ENCODE results near the gene RAN. TPM values are rescaled to one million over a fixed set of nuclear protein-coding genes. Genes with fewer than 3 reads are reported as not detected.

The RAN gene
- total and polyA plus RNA-seq, 9 of the 15 experiments (the other 6 are each of a cell fraction or from before 2014, with no cell fraction given), result 1,687 to 3,820 (median 2,300) TPM

DNA sequence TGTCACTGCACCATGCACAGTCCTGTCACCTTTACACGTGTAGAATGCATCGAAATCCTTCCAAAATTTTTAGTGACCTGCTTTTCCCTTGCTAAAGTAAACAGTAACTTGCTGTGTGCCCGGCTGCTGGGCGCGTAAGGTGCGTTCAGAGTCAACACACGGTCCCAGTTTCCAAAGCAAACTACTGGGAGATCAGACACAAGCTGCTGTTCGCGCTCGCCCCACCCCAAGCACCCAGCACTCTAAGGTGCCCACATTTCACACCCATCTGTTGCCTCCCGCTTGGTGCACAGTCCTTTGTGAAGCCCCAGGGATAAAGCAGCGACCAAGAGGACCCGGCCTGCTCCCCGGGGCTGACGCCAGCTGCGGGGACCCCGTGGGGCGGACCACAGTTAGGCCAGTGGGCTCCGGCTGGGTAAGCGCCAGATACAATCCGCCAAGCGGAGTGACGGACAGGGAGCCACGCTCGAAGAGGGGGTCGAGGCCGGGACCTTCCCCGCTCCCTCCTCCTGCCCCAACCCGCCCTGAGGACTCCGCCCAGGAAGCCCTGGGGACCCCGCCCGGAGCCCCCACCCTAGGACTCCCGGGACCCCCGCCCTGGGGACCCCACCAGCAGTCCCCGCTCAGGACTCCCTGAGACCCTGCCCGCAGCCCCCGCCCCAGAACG, 33.4 kb upstream of the RAN start (continued):
- TF ChIP-seq, protein P1, sequence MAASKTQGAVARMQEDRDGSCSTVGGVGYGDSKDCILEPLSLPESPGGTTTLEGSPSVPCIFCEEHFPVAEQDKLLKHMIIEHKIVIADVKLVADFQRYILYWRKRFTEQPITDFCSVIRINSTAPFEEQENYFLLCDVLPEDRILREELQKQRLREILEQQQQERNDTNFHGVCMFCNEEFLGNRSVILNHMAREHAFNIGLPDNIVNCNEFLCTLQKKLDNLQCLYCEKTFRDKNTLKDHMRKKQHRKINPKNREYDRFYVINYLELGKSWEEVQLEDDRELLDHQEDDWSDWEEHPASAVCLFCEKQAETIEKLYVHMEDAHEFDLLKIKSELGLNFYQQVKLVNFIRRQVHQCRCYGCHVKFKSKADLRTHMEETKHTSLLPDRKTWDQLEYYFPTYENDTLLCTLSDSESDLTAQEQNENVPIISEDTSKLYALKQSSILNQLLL (CRISPR knock-in tag; IDR thresholded peaks at IDR 0.05; ENCODE audit: borderline replicate concordance), result no peak
- TF ChIP-seq ZNF23 (CRISPR knock-in tag; IDR thresholded peaks at IDR 0.05) (no peak), SOX6 (IDR thresholded peaks at IDR 0.05) (no peak), PRPF4 (IDR thresholded peaks at IDR 0.05; ENCODE audit: insufficient read depth, low read depth, low read length, poor library complexity, severe bottlenecking) (no peak), CXXC5 (CRISPR knock-in tag; IDR thresholded peaks at IDR 0.05) (no peak), SMARCE1 (IDR thresholded peaks at IDR 0.05) (no peak), ZNF695 (CRISPR knock-in tag; IDR thresholded peaks at IDR 0.05) (no peak), PRMT5 (CRISPR knock-in tag; IDR thresholded peaks at IDR 0.05) (no peak), CEBPG (CRISPR knock-in tag; IDR thresholded peaks at IDR 0.05) (no peak), CEBPG (tag; conservative IDR thresholded peaks at IDR 0.05 in 1 of 2, IDR thresholded peaks at IDR 0.05 in 1 of 2) (no peak), ZNF263 (CRISPR knock-in tag; IDR thresholded peaks at IDR 0.05; ENCODE audit: borderline replicate concordance) (no peak), ARID2 (IDR thresholded peaks at IDR 0.05) (no peak), CHD4 (IDR thresholded peaks at IDR 0.05; ENCODE audit: insufficient read depth, insufficient replicate concordance, low read depth, low read length, poor library complexity, severe bottlenecking) (no peak), SMAD4 (CRISPR knock-in tag; conservative IDR thresholded peaks at IDR 0.05) (no peak), GABPB1 (CRISPR knock-in tag; IDR thresholded peaks at IDR 0.05) (no peak), NFATC3 (IDR thresholded peaks at IDR 0.05) (no peak), ZNF175 (CRISPR knock-in tag; IDR thresholded peaks at IDR 0.05; ENCODE audit: low read depth) (no peak), ZFP30 (CRISPR knock-in tag; IDR thresholded peaks at IDR 0.05; ENCODE audit: borderline replicate concordance) (no peak), NFIC (IDR thresholded peaks at IDR 0.05) (no peak), ZNF830 (CRISPR knock-in tag; IDR thresholded peaks at IDR 0.05) (no peak)
- TF ChIP-seq, protein P2, sequence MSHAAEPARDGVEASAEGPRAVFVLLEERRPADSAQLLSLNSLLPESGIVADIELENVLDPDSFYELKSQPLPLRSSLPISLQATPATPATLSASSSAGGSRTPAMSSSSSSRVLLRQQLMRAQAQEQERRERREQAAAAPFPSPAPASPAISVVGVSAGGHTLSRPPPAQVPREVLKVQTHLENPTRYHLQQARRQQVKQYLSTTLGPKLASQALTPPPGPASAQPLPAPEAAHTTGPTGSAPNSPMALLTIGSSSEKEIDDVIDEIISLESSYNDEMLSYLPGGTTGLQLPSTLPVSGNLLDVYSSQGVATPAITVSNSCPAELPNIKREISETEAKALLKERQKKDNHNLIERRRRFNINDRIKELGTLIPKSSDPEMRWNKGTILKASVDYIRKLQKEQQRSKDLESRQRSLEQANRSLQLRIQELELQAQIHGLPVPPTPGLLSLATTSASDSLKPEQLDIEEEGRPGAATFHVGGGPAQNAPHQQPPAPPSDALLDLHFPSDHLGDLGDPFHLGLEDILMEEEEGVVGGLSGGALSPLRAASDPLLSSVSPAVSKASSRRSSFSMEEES (CRISPR knock-in tag; IDR thresholded peaks at IDR 0.05), result no peak
- TF ChIP-seq, protein P3, sequence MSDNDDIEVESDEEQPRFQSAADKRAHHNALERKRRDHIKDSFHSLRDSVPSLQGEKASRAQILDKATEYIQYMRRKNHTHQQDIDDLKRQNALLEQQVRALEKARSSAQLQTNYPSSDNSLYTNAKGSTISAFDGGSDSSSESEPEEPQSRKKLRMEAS (CRISPR knock-in tag; IDR thresholded peaks at IDR 0.05), result peak; percentile 56
- TF ChIP-seq, protein P4, sequence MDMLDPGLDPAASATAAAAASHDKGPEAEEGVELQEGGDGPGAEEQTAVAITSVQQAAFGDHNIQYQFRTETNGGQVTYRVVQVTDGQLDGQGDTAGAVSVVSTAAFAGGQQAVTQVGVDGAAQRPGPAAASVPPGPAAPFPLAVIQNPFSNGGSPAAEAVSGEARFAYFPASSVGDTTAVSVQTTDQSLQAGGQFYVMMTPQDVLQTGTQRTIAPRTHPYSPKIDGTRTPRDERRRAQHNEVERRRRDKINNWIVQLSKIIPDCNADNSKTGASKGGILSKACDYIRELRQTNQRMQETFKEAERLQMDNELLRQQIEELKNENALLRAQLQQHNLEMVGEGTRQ (CRISPR knock-in tag; IDR thresholded peaks at IDR 0.05), result no peak
- TF ChIP-seq, protein P5, sequence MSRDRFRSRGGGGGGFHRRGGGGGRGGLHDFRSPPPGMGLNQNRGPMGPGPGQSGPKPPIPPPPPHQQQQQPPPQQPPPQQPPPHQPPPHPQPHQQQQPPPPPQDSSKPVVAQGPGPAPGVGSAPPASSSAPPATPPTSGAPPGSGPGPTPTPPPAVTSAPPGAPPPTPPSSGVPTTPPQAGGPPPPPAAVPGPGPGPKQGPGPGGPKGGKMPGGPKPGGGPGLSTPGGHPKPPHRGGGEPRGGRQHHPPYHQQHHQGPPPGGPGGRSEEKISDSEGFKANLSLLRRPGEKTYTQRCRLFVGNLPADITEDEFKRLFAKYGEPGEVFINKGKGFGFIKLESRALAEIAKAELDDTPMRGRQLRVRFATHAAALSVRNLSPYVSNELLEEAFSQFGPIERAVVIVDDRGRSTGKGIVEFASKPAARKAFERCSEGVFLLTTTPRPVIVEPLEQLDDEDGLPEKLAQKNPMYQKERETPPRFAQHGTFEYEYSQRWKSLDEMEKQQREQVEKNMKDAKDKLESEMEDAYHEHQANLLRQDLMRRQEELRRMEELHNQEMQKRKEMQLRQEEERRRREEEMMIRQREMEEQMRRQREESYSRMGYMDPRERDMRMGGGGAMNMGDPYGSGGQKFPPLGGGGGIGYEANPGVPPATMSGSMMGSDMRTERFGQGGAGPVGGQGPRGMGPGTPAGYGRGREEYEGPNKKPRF (IDR thresholded peaks at IDR 0.05; ENCODE audit: low read depth, low read length), result no peak

Measured in K562 (cell line).